SU-DHL-6 (cell line): ENCODE measurements around the gene KAT6B.

Source experiments
- EZH2phosphoT487 ChIP-seq: fragments of 200-600 bp; sonication (generic), shearing (Covaris generic); conservative IDR thresholded peaks from 2 replicates; pipeline ENCODE4 v1.6.1; 2018; ENCODE audit warnings: mild to moderate bottlenecking, antibody characterized with exemption, low read length, moderate library complexity, mixed read lengths
- TF ChIP-seq, protein P1 (sequence below): fragments of 200-600 bp; sonication (generic); IDR thresholded peaks from one replicate; pipeline ENCODE4 v1.5.1; 2017; ENCODE audit warnings: antibody characterized with exemption, mild to moderate bottlenecking, low read length, moderate library complexity; ENCODE audit not compliant: insufficient read depth, poor library complexity, severe bottlenecking

DNA sequence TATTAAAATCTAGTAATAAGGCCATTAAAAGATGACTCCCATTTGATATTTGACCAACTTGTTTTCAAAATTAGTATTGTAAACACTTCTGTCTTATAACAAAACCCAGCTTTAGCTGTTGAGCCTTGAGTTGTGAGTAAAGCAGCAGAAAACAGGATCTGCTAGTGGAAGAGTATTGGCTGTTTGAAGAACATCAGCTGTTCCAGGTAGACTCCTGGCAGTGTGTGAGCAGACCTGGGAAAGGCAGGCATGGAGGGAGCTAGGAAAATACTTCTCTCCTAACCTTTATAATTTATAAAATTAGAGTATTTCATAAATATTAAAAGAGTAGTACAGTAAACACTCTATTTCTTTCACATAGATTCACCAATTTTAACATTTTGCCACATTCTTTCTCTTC, 29.0 kb downstream of the KAT6B start:
- no peak for TF ChIP-seq EZH2phosphoT487
- TF ChIP-seq, protein P1, sequence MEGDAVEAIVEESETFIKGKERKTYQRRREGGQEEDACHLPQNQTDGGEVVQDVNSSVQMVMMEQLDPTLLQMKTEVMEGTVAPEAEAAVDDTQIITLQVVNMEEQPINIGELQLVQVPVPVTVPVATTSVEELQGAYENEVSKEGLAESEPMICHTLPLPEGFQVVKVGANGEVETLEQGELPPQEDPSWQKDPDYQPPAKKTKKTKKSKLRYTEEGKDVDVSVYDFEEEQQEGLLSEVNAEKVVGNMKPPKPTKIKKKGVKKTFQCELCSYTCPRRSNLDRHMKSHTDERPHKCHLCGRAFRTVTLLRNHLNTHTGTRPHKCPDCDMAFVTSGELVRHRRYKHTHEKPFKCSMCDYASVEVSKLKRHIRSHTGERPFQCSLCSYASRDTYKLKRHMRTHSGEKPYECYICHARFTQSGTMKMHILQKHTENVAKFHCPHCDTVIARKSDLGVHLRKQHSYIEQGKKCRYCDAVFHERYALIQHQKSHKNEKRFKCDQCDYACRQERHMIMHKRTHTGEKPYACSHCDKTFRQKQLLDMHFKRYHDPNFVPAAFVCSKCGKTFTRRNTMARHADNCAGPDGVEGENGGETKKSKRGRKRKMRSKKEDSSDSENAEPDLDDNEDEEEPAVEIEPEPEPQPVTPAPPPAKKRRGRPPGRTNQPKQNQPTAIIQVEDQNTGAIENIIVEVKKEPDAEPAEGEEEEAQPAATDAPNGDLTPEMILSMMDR, result no peak
